Activated CD8-positive, alpha-beta memory T cell treated with anti-CD3 and anti-CD28 coated beads, Interleukin-2, amount 50 U/mL, for 24 hours (primary cell): ENCODE measurements around the gene MOGAT3.

Experiments
- DNase-seq: peaks from one replicate; pipeline ENCODE4 v3.0.0-alpha.2; 2020; ENCODE audit errors: extremely low read depth

Gene MOGAT3

GRCh38 chr7:101160910-101161309, 39.9 kb downstream of the MOGAT3 start:
- DNase-seq = no peak

GRCh38 chr7:101159696-101160674, 40.9 kb downstream of the MOGAT3 start:
- DNase-seq = no peak

GRCh38 chr7:101156866-101157589, 43.8 kb downstream of the MOGAT3 start:
- DNase-seq = no peak

GRCh38 chr7:101156277-101156676, 44.6 kb downstream of the MOGAT3 start:
- DNase-seq = no peak

GRCh38 chr7:101155303-101155702, 45.5 kb downstream of the MOGAT3 start:
- no peak for DNase-seq

GRCh38 chr7:101154693-101155102, 46.1 kb downstream of the MOGAT3 start:
- no peak for DNase-seq

GRCh38 chr7:101153969-101154692, 46.7 kb downstream of the MOGAT3 start, which contains the start of gene AP1S1:
AP1S1 (plus strand) TSS chr7:101154476; CDS start chr7:101154515, 39 bp downstream.
- DNase-seq = peak; percentile 73

GRCh38 chr7:101151908-101152651, 48.8 kb downstream of the MOGAT3 start:
- no peak for DNase-seq
